ENCODE measurements around the gene NAT8L.

Gene NAT8L

GRCh38 chr4:2062808-2063524 lies 3.8 kb downstream of the NAT8L start:
- no peak for DNase-seq (ENCODE audit: insufficient read length, low spot score)
- TF ChIP-seq CTCF (IDR thresholded peaks at IDR 0.05; ENCODE audit: insufficient read depth, missing control alignments) = no peak
- no peak for FAIRE-seq

- no peak for FAIRE-seq
- no peak for DNase-seq (ENCODE audit: insufficient read length, low spot score)
- no peak for TF ChIP-seq CTCF (IDR thresholded peaks at IDR 0.05; ENCODE audit: insufficient read depth, missing control alignments)
These were observed 4.6 kb downstream of the NAT8L start for GRCh38 chr4:2063557-2064275.

- FAIRE-seq (no peak), DNase-seq (ENCODE audit: insufficient read length, low spot score) (no peak)
- TF ChIP-seq CTCF (IDR thresholded peaks at IDR 0.05; ENCODE audit: insufficient read depth, missing control alignments) = no peak
These were observed 5.3 kb downstream of the NAT8L start for GRCh38 chr4:2064276-2064991.

GRCh38 chr4:2065106-2065930 lies 6.2 kb downstream of the NAT8L start:
- no peak for FAIRE-seq
- TF ChIP-seq CTCF (IDR thresholded peaks at IDR 0.05; ENCODE audit: insufficient read depth, missing control alignments) = no peak
- DNase-seq (ENCODE audit: insufficient read length, low spot score) = no peak

- no peak for DNase-seq (ENCODE audit: insufficient read length, low spot score)
- no peak for FAIRE-seq
- no peak for TF ChIP-seq CTCF (IDR thresholded peaks at IDR 0.05; ENCODE audit: insufficient read depth, missing control alignments)
These were observed 7.0 kb downstream of the NAT8L start for GRCh38 chr4:2066011-2066551.

GRCh38 chr4:2066571-2067445 lies 7.7 kb downstream of the NAT8L start:
- no peak for TF ChIP-seq CTCF (IDR thresholded peaks at IDR 0.05; ENCODE audit: insufficient read depth, missing control alignments)
- FAIRE-seq (no peak), DNase-seq (ENCODE audit: insufficient read length, low spot score) (no peak)

Measured in D721Med (cell line).